Activated CD8-positive, alpha-beta memory T cell treated with anti-CD3 and anti-CD28 coated beads, Interleukin-2, amount 50 U/mL, for 24 hours (primary cell): Measurements from ENCODE around the gene PLK4.
"Not testable (repeated sequence)": the region's sequence is repeated elsewhere in the genome, so short reads cannot be mapped to it uniquely, and the experiment has no call there.

ENCODE experiments used
- DNase-seq: peaks from one replicate; pipeline ENCODE4 v3.0.0-alpha.2; 2020; ENCODE audit errors: extremely low read depth

Gene PLK4

GRCh38 chr4:127916512-127916911, 35.8 kb downstream of the PLK4 start:
- DNase-seq, result no peak

- DNase-seq, result no peak
These were observed 36.5 kb downstream of the PLK4 start for GRCh38 chr4:127917151-127917550.

DNA sequence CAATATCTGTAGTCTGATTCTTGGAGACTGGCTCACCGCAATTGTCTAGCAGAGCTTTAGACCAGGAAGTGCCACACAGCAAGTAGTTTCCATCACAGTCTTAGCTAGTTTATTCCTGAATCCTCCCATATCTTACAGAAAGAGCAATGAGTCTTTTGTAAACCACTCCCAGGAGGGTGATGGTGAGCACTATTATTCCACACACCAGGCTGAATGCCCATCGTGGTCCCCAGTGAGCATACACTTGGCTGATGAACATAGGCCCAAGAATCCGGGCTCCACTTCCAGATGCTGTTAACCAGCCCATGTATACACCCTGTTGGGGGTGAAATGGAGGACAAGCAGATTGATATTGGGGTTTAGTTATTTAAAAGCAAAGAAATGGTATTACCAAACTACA, 39.8 kb downstream of the PLK4 start:
- no peak for DNase-seq

- no peak for DNase-seq
These were observed 41.5 kb downstream of the PLK4 start for GRCh38 chr4:127922226-127922625.

DNA sequence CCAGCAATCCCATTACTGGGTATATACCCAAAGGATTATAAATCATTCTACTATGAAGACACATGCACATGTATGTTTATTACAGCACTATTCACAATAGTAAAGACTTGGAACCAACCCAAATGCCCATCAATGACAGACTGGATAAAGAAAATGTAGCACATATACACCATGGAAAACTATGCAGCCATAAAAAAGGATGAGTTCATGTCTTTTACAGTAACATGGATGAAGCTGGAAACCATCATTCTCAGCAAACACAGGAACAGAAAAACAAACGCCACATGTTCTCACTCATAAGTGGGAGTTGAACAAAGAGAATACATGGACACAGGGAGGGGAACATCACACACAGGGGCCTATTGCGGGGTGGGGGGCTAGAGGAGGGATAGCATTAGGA, 45.0 kb downstream of the PLK4 start:
- DNase-seq, result not testable (repeated sequence)

- no peak for DNase-seq
These were observed 49.5 kb downstream of the PLK4 start for GRCh38 chr4:127930175-127930574.

DNA sequence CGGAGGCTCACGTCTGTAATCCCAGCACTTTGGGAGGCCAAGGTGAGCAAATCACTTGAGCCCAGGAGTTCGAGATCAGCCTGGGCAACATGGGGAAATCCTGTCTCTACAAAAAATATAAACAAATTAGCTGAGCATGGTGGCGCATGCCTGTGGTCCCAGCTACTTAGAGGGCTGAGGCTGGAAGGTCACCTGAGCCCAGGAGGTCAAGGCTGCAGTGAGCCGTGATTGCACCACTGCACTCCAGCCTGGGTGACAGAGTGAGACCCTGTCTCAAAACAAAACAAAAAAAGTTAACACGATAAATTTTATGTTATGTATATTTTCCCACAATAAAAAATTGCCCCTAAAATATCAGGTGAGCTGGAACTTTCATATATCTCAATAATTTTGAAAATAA, 51.1 kb downstream of the PLK4 start:
- DNase-seq, result not testable (repeated sequence)

DNA sequence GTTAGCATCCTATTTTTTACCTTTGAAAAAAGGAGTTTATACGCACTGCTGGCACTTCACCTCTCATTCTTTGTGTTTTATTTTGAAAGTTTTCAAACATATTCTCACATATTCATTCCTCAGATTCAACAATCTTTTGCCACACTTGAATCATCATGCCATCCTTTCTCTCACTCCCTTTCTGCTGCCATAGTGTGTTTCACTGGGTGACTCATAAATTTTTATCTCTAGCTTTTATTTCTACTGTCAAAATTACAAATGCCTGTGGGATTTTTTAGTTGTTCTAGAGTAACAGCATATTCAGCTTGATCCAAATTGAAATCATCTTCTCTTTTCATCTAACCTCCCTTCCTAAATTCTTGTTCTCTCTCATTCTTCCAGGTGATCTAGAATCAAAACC, 56.3 kb downstream of the PLK4 start:
- DNase-seq, result no peak
